Liver (tissue), 9 donors: ENCODE results near the gene CADM2. TPM values are rescaled to one million over a fixed set of nuclear protein-coding genes. Genes with fewer than 3 reads are reported as not detected.

ENCODE experiments used
- DNase-seq: peaks from one replicate; pipeline ENCODE4 v3.0.0-alpha.2; 2017; ENCODE audit warnings: low spot score
- H3K27ac ChIP-seq, 2 donors: one replicate each; pipeline ENCODE4 v1.7.0; 2013; ENCODE audit warnings: inconsistent platforms in 2 of 2, low read length in 2 of 2, control low read depth in 1 of 2, low read depth in 1 of 2, mild to moderate bottlenecking in 1 of 2
- H3K27me3 ChIP-seq, 4 donors: one replicate each; pipeline versions ENCODE4 v1.6.1 to v1.7.0; 2013; ENCODE audit warnings: low read length in 3 of 4, inconsistent platforms in 1 of 4, mild to moderate bottlenecking in 1 of 4, moderate library complexity in 1 of 4; ENCODE audit not compliant: control insufficient read depth in 4 of 4, insufficient read depth in 4 of 4
- H3K36me3 ChIP-seq, 4 donors: one replicate each; pipeline versions ENCODE4 v1.6.1 to v1.7.0; 2013; ENCODE audit warnings: low read length in 3 of 4, mild to moderate bottlenecking in 3 of 4, low read depth in 1 of 4, moderate library complexity in 1 of 4; ENCODE audit not compliant: control insufficient read depth in 4 of 4, insufficient read depth in 3 of 4
- H3K4me1 ChIP-seq, 4 donors: one replicate each; pipeline versions ENCODE4 v1.6.1 to v1.7.0; 2013; ENCODE audit warnings: low read length in 3 of 4, mild to moderate bottlenecking in 3 of 4, moderate library complexity in 1 of 4; ENCODE audit not compliant: control insufficient read depth in 4 of 4, insufficient read depth in 4 of 4
- H3K4me3 ChIP-seq, 3 donors: one replicate each; pipeline versions ENCODE4 v1.6.1 to v1.7.0; 2013; ENCODE audit warnings: low read length in 3 of 3, control low read depth in 1 of 3, low read depth in 1 of 3, mild to moderate bottlenecking in 1 of 3
- H3K9ac ChIP-seq, 2 donors: one replicate each; pipeline ENCODE4 v1.7.0; 2013; ENCODE audit warnings: low read length in 2 of 2, mild to moderate bottlenecking in 2 of 2, moderate library complexity in 2 of 2, control low read depth in 1 of 2, low read depth in 1 of 2
- H3K9me3 ChIP-seq, 4 donors: one replicate each; pipeline versions ENCODE4 v1.6.1 to v1.7.0; 2013; ENCODE audit warnings: low read length in 3 of 4; ENCODE audit not compliant: control insufficient read depth in 4 of 4
- EGR1 ChIP-seq, 2 donors: IDR thresholded peaks; 2 replicates each; pipeline ENCODE4 v1.6.1; 2016 to 2018; ENCODE audit warnings: antibody characterized with exemption in 2 of 2, low read depth in 2 of 2
- FOXA1 ChIP-seq: IDR thresholded peaks from 2 replicates; pipeline ENCODE4 v1.6.1; 2016; ENCODE audit warnings: antibody characterized with exemption
- FOXA2 ChIP-seq: IDR thresholded peaks from 2 replicates; pipeline ENCODE4 v1.6.1; 2016; ENCODE audit warnings: antibody characterized with exemption
- GABPA ChIP-seq, 2 donors: IDR thresholded peaks in 1 of 2; conservative IDR thresholded peaks in 1 of 2; 2 replicates each; pipeline ENCODE4 v1.6.1; 2016; ENCODE audit warnings: antibody characterized with exemption in 2 of 2, mild to moderate bottlenecking in 1 of 2, moderate library complexity in 1 of 2
- HNF4A ChIP-seq, 2 donors: conservative IDR thresholded peaks; 2 replicates each; pipeline ENCODE4 v1.6.1; 2016; ENCODE audit warnings: antibody characterized with exemption in 2 of 2, mild to moderate bottlenecking in 2 of 2
- HNF4G ChIP-seq: IDR thresholded peaks from 2 replicates; pipeline ENCODE4 v1.6.1; 2016; ENCODE audit warnings: antibody characterized with exemption
- JUND ChIP-seq, 2 donors: IDR thresholded peaks; 2 replicates each; pipeline ENCODE4 v1.6.1; 2016; ENCODE audit warnings: antibody characterized with exemption in 2 of 2
- NR2F2 ChIP-seq: IDR thresholded peaks from 2 replicates; pipeline ENCODE4 v1.6.1; 2016; ENCODE audit warnings: antibody characterized with exemption
- RAD21 ChIP-seq, 2 donors: IDR thresholded peaks; 2 replicates each; pipeline ENCODE4 v1.6.1; 2016; ENCODE audit warnings: antibody characterized with exemption in 2 of 2, mild to moderate bottlenecking in 2 of 2
- REST ChIP-seq: IDR thresholded peaks from 2 replicates; pipeline ENCODE4 v1.6.1; 2016; ENCODE audit warnings: antibody characterized with exemption, mild to moderate bottlenecking
- RXRA ChIP-seq, 2 donors: IDR thresholded peaks; 2 replicates each; pipeline ENCODE4 v1.6.1; 2017 to 2018; ENCODE audit warnings: antibody characterized with exemption in 2 of 2, mild to moderate bottlenecking in 1 of 2
- SP1 ChIP-seq: IDR thresholded peaks from 2 replicates; pipeline ENCODE4 v1.6.1; 2018; ENCODE audit warnings: antibody characterized with exemption, mild to moderate bottlenecking
- TAF1 ChIP-seq: conservative IDR thresholded peaks from 2 replicates; pipeline ENCODE4 v1.6.1; 2016; ENCODE audit warnings: antibody characterized with exemption, mild to moderate bottlenecking
- YY1 ChIP-seq: IDR thresholded peaks from 2 replicates; pipeline ENCODE4 v1.6.1; 2016; ENCODE audit warnings: antibody characterized with exemption, mild to moderate bottlenecking
- WGBS: extraction: QIAGEN DNeasy Blood & Tissue Kit; methylation state at CpG from one replicate; pipeline ENCODE4 v1.1.7; 2013; 5-methylcytosine and 5-hydroxymethylcytosine counted together
- polyA plus RNA-seq, 2 donors: library from polyadenylated mRNA; stranded (reverse) in 1 of 2; unstranded in 1 of 2; fragments of 200-250 nt in 1 of 2; fragments of >200 nt in 1 of 2; fragmentation: Nextera tagmentation in 1 of 2; extraction: Ambion mirVana in 1 of 2; gene quantifications; one replicate each; pipeline versions ENCODE4 v1.2.1 to v1.2.3, GENCODE V29; 2013 to 2015
- total RNA-seq, 2 donors: library from RNA; depleted of rRNA; stranded (reverse); fragments of >200 nt; gene quantifications; one replicate each; pipeline ENCODE4 v1.2.3, GENCODE V29; 2014
- TF ChIP-seq, protein P1 (sequence below): IDR thresholded peaks from 2 replicates; pipeline ENCODE4 v1.6.1; 2016; ENCODE audit warnings: antibody characterized with exemption
- TF ChIP-seq, protein P2 (sequence below): IDR thresholded peaks from 2 replicates; pipeline ENCODE4 v1.6.1; 2016; ENCODE audit warnings: antibody characterized with exemption
- donor health status: healthy.
- donor health status: healthy.
- donor health status: healthy.
- donor health status: healthy.
- donor health status: healthy.

Gene CADM2
- total and polyA plus RNA-seq, 4 donors: 0.35 to 0.92 (median 0.51) TPM

GRCh38 chr3:85164436-85164835 is 205.6 kb downstream of the CADM2 start:
- no peak for DNase-seq
- Histone ChIP-seq H3K4me3 (no peak overlapping the region), H3K36me3 (no peaks in the 10 kb centered on the region), H3K4me1 (no peaks in the 10 kb centered on the region), H3K27ac (no peak overlapping the region), H3K27me3 (no peaks in the 10 kb centered on the region), H3K9me3 (no peaks in the 10 kb centered on the region), H3K9ac (no peak overlapping the region)
- no peak for TF ChIP-seq REST
- no peak for TF ChIP-seq TAF1
- TF ChIP-seq HNF4G: no peak
- TF ChIP-seq FOXA2: no peak
- no peak for TF ChIP-seq FOXA1
- TF ChIP-seq RXRA (IDR thresholded peaks at IDR 0.05): no peak
- no peak for TF ChIP-seq HNF4A (conservative IDR thresholded peaks at IDR 0.05)
- TF ChIP-seq, protein P1, sequence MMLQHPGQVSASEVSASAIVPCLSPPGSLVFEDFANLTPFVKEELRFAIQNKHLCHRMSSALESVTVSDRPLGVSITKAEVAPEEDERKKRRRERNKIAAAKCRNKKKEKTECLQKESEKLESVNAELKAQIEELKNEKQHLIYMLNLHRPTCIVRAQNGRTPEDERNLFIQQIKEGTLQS: no peak
- TF ChIP-seq EGR1 (IDR thresholded peaks at IDR 0.05; ENCODE audit: low read depth in 2 of 2): no peak
- no peak for TF ChIP-seq YY1
- TF ChIP-seq, protein P2, sequence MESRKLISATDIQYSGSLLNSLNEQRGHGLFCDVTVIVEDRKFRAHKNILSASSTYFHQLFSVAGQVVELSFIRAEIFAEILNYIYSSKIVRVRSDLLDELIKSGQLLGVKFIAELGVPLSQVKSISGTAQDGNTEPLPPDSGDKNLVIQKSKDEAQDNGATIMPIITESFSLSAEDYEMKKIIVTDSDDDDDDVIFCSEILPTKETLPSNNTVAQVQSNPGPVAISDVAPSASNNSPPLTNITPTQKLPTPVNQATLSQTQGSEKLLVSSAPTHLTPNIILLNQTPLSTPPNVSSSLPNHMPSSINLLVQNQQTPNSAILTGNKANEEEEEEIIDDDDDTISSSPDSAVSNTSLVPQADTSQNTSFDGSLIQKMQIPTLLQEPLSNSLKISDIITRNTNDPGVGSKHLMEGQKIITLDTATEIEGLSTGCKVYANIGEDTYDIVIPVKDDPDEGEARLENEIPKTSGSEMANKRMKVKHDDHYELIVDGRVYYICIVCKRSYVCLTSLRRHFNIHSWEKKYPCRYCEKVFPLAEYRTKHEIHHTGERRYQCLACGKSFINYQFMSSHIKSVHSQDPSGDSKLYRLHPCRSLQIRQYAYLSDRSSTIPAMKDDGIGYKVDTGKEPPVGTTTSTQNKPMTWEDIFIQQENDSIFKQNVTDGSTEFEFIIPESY: no peak
- TF ChIP-seq RAD21 (IDR thresholded peaks at IDR 0.05): no peak
- no peak for TF ChIP-seq JUND (IDR thresholded peaks at IDR 0.05)
- no peak for TF ChIP-seq NR2F2
- TF ChIP-seq GABPA (IDR thresholded peaks at IDR 0.05 in 1 of 2, conservative IDR thresholded peaks at IDR 0.05 in 1 of 2): no peak
- TF ChIP-seq SP1: no peak
- 55% methylated on average over 1 of the region's 1 CpG for WGBS

DNA sequence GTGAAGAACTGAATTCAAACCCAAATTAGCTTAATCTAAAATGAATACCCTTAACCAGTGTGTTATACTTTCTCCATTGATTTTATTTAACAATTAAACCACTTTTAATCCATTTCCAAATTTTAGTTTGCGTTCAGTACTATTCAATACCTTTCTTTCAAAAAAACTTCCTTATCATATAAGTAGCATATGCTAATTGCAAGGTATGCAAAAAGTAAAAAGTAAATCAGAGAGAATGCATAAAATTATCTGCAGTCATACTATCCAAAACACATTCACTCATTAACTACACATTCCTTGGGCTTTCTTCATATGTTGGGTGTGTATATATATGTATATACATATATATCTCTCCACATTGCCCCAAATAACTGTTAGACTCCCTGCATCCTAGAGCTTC is 208.8 kb downstream of the CADM2 start:
- Histone ChIP-seq H3K27me3 (no peaks in the 10 kb centered on the region), H3K9ac (no peak overlapping the region), H3K9me3 (no peaks in the 10 kb centered on the region), H3K4me1 (no peaks in the 10 kb centered on the region), H3K36me3 (no peaks in the 10 kb centered on the region), H3K27ac (no peak overlapping the region), H3K4me3 (no peak overlapping the region)
- no peak for TF ChIP-seq YY1
- no peak for TF ChIP-seq FOXA2
- no peak for TF ChIP-seq HNF4A (conservative IDR thresholded peaks at IDR 0.05)
- no peak for TF ChIP-seq REST
- TF ChIP-seq HNF4G: no peak
- no peak for TF ChIP-seq RXRA (IDR thresholded peaks at IDR 0.05)
- no peak for TF ChIP-seq RAD21 (IDR thresholded peaks at IDR 0.05)
- DNase-seq: no peak
- 80% methylated on average over 1 of the region's 1 CpG for WGBS
